NCI-H2107 treated with DMSO at 0.1 percent for 48 hours (cell line): ENCODE results near the gene KNSTRN.

Source experiments
- DNase-seq: peaks from one replicate; lab custom pipeline; 2025; ENCODE audit not compliant: unreplicated experiment; lab: John Stamatoyannopoulos, UW

The KNSTRN gene

DNA sequence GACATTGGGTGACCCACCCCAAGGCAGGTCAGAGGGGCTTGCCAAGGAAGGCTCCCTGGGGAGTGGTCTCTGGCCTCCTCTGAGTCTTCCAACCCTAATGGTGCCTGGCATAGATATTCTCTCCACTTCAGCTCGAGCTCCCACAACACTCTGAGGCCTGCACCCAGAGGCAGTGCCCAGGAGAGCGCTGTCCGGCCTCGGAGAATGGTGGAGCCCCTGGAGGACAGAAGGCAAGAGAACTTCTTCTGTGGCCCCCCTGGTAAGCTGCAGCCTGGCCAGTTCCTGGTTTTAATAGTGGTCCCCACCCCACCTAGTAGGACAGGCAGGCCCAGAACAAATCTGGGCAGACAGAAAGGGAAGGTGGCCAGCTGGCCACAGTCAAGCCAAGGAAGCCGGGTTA is 17.5 kb upstream of the KNSTRN start:
- no peak for DNase-seq

DNA sequence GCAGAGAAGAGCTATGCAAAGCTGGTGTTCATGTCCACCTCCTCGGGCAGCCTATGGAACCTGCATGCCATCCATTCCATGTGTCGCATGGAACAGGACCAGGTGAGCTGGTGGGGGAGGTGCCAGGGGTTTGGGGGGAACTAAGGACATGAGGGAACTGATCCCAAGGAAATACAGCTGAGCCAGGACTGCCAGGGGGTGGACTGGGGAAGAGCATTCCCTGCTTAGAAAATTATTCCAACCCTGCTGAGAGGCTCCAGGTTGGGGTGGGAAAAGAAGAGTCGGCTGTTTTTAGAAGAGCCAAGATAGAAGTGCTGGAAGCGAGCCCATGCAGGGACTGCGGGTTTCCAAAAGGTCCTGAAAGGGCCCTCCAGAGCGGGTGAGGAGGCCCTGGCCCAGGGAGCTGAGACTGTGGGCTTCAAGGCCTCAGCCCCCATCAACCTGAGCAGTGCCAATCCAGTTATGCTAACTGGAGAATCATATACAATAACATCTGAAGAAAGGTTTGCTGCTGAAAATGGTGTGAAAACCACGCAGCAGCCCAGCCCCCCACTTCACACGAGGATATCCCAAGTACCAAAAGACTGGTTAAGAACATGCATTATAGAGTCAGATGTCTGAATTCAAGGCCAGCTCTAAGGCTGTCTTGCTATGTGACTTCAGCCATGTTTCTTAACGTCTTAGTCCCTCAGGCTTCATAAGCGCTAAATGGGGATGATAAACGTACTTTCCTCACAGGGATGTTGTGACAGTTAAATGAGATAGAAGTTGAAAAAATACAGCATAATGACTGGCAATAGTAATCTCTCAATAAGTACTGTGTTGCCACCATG is 16.7 kb upstream of the KNSTRN start:
- no peak for DNase-seq

DNA sequence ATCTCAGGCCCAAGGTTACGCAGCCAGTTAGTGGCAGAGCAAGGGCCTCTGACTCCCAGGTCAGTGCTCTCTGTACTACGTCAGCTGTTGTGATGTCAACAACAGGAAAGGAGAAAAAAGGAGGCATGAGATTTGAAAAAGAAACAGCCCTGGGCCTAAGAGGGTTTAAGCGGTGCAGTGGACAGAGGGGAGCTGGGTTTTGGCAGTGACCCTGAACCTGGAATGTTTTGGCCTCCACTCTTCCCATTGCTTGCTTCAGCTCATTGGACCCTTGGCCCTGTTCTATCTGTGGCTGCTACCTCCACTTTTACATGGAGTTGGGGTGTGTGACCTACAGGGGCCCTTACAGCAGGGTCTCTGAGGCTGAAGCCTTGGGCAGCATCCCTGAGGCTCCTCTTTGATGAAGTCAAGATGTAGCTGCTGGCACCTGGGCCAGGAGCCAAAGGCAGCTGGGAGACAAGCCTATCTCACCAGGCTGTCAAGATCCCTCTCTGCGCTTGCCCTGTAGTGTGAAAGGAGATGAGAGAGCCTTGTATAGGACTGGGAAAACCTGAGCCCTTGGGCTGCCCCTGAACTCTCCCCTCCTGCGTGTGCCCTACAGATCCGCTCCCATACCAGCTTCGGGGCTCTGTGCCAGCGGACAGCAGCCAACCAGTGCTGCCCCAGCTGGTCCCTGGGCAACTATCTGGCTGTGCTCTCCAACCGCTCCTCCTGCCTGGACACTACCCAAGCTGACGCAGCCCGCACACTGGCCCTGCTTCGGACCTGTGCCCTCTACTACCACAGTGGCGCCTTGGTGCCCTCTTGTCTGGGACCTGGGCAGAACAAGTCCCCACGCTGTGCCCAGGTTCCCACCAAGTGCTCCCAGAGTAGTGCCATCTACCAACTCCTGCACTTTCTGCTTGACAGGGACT is 15.8 kb upstream of the KNSTRN start:
- DNase-seq, result no peak

DNA sequence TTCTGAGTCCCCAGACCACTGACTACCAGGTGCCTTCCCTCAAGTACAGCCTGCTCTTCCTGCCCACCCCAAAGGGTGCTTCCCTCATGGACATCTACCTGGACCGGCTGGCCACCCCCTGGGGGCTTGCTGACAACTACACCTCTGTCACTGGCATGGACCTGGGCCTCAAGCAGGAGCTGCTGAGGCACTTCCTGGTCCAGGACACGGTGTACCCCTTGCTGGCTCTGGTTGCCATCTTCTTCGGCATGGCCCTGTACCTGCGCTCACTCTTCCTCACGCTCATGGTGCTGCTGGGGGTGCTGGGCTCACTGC is 15.2 kb upstream of the KNSTRN start:
- no peak for DNase-seq

DNA sequence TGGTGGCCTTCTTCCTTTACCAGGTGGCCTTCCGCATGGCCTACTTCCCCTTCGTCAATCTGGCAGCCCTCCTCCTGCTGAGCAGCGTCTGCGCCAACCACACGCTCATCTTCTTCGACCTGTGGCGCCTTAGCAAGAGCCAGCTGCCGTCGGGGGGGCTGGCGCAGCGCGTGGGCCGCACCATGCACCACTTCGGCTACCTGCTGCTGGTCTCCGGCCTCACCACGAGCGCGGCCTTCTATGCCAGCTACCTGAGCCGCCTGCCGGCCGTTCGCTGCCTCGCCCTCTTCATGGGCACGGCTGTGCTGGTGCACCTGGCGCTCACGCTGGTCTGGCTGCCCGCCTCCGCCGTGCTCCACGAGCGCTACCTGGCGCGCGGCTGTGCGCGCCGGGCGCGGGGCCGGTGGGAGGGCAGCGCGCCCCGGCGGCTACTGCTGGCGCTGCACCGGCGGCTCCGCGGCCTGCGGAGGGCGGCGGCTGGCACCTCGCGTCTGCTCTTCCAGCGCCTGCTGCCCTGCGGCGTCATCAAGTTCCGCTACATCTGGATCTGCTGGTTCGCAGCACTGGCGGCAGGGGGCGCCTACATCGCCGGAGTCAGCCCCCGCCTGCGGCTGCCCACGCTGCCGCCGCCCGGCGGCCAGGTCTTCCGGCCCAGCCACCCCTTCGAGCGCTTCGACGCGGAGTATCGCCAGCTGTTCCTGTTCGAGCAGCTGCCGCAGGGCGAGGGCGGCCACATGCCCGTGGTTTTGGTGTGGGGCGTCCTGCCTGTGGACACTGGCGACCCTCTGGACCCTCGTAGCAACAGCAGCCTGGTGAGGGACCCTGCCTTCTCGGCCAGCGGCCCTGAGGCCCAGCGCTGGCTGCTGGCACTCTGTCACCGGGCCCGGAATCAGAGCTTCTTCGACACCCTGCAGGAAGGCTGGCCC is 14.6 kb upstream of the KNSTRN start:
- DNase-seq, result peak; percentile 70

DNA sequence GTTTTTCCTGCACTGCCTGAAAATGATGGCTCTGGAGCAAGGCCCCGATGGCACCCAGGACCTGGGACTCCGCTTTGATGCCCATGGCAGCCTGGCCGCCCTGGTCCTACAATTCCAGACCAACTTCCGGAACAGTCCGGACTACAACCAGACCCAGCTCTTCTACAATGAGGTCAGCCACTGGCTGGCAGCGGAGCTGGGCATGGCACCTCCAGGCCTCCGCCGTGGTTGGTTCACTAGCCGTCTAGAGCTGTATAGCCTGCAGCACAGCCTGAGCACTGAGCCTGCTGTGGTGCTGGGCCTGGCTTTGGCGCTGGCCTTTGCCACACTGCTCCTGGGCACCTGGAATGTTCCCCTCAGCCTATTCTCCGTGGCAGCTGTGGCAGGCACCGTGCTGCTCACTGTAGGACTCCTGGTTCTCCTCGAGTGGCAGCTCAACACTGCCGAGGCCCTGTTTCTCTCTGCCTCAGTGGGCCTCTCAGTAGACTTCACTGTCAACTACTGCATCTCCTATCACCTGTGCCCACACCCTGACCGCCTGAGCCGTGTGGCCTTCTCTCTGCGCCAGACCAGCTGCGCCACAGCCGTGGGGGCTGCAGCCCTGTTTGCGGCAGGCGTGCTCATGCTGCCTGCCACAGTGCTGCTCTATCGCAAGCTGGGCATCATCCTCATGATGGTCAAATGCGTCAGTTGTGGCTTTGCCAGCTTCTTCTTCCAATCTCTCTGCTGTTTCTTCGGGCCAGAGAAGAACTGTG is 13.6 kb upstream of the KNSTRN start:
- no peak for DNase-seq

DNA sequence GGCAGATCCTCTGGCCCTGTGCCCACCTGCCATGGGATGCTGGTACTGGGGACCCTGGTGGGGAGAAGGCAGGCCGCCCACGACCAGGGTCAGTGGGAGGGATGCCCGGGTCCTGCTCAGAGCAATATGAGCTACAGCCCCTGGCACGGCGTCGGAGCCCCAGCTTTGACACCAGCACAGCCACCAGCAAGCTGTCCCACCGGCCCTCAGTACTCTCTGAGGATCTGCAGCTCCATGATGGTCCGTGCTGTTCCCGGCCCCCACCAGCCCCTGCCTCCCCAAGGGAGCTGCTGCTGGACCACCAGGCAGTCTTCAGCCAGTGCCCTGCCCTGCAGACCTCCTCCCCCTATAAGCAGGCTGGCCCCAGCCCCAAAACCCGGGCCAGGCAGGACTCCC is 13.0 kb upstream of the KNSTRN start:
- no peak for DNase-seq

DNA sequence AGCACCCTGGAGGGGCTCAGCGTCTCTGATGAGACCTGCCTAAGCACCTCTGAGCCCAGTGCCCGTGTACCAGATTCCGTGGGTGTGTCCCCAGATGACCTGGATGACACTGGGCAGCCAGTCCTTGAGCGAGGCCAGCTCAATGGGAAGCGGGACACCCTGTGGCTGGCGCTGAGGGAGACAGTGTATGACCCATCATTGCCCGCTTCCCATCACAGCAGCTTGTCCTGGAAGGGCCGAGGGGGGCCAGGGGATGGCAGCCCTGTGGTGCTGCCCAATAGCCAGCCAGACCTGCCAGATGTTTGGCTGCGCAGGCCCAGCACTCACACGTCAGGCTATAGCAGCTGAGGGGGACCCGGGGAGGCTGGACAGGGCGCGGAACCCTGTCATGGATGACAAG is 12.6 kb upstream of the KNSTRN start:
- DNase-seq, result no peak

DNA sequence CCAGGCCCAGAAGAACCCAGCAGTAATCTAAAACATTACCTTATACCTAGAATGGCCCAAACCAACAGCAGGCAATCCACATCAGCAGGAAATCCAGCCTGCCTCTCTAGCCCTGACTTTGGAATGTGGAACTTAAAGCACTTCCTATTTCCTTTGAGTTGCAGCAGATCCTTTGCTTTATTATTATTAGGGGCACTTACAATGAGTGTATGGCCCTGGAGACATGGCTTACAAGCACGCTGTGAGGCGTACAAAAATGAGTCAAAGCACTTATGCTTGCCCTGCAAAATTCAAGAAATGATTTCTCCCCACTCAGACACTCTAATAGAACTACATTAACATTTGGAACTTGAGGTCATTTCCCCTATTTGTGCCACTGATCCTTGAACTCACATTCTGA is 9.5 kb upstream of the KNSTRN start:
- no peak for DNase-seq

DNA sequence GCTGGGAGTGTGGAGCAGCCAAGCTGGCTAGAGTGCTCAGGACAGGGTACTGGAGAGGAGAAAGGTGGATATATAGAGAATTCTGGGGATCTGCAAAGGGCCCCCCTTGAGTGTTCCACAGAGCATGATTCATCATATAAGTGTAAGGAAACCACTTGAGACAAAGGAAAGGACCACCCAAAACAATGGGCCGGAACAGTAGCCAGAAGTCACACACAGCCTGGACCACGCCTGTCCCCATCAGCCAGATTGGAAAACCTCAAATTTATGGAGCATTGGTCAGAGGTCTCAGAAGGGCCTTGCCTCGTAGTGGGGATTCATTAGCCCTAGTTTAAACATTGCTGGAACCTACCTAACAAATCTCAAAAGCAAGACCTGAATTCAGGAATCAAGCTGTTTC is 4.9 kb upstream of the KNSTRN start:
- DNase-seq, result no peak

DNA sequence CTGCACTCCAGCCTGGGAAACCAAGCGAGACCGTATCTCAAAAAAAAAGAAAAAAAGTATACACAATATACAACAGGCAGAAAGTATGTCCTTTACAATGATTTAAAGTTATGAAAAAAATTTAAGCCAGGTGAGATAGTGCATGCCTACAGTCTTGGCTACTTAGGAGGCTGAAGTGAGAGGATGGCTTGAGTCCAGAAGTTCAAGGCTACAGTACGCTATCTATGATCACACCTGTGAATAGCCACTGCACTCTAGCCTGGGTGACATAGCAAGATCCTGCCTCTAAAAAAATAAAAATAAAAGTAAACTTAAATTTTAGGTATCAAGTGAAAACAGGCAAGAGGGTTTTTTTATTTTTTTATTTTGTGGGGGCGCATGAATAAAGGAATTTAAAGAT is 3.1 kb upstream of the KNSTRN start:
- DNase-seq, result no peak

DNA sequence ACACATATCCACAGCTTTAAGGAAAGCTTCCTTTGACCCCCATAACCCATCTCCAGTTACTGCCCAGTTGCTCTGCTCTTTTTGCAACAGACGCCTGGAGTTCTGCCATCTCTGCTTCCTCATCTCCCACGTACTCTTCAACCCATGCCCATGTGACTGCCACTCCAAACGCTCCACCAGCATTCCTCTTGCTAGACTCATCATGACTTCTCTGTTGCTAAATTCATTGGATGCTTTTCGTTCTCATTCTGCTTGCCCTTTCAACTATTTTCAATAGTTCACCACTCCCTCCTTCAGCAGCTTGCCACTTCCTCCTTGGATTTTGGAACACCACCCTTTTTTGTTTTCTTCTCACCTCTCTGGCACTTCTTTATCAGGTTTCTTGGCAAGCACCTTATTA is 2.7 kb upstream of the KNSTRN start:
- no peak for DNase-seq

DNA sequence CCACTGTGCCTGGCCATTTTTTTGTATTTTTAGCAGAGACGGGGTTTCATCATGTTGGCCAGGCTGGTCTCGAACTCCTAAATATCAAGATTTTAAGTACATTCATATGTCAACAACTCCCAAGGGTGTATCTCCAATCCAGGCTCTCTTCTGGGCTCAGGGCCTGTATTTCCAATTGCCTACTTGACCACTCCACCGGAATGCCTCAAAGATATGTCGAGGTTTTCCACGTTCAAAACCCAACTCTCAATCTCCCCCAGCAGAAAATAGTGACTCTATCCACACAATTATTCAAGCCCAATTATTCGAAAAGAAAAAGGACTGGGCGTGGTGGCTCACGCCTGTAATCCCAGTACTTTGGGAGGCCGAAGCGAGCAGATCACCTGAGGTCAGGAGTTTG is 1.9 kb upstream of the KNSTRN start:
- DNase-seq, result no peak

DNA sequence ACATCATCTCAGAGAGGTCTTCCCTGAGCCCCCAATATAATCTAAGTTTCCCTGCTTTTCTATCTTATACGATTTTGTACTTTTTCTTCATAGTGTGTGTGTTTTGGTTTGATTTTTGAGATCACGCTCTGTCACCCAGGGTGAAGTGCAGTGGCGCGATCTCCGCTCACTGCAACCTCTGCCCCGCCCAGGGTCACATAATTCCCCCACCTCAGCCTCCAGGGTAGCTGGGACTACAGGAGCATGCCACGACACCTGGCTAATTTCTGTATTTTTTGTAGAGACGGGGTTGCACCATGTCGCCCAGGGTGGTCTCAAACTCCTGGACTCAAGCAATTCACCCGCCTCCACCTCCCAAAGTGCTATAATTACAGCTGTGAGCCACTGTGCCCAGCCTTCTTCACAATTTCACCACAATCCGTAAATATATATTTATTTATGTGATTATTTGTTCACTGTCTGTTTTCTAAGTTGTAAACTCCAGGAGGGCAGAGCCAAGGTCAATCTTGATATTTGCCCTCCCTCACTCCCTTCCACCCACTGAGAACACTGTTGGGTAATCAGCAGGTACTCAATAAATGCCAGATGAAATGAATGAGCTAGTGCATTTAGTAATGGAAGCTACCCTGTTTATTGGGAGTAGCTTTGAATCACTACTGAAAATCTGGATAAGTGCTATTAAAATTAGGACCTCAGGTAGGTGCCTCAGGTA is 547 bp upstream of the KNSTRN start:
- DNase-seq, result no peak

DNA sequence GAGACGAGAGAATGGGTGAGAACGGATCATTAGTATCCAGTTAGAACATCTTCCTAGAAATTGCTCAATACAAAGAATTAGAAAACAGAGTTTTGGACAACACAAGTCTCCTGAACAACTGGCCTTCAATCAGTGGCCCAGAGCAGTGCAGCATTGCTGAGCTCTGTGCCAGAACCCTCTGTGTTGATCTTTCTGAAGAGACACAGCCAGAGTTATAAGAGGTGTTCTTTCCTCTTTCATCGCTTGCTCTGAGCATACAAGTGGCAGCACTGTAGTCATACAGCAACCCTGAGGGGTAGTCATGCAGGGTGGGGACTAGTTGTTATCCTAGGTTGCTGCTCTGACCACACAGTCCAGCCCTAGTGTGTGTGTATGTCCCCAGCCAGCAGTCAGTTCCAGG is 4.0 kb downstream of the KNSTRN start:
- DNase-seq, result no peak

DNA sequence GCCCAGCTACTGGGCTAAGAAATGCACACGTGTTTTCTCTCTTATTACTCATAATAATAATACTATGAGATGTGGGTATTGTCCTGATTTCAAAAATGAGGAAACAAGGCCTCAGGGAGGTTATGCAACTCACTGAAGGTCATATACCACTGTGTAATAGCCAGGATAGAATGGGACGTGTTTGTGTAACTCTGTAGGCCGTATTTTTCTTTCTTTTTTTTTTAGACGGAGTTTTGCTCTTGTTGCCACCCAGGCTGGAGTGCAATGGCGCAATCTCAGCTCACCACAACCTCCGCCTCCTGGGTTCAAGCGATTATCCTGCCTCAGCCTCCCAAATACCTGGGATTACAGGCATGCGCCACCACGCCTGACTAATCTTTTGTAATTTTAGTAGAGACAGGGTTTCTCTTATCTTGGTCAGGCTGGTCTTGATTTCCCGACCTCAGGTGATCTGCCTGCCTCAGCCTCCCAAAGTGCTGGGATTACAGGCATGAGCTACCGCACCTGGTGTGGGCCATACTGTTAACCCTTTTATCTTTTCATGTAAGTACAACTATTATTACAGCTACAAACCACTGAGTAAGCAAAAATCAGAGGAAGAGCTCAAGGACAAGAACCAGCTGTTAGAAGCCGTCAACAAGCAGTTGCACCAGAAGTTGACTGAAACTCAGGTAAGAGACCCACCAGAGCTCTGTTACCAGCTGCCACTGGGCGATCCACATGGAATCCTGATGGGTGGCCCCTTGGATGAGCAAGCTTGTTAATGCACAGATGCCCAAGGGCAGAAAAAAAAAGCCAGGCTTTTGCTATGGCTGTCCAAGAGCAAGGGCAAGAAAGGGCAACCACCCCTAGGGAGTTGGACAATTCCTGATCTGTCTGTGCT is 6.7 kb downstream of the KNSTRN start:
- DNase-seq, result no peak

DNA sequence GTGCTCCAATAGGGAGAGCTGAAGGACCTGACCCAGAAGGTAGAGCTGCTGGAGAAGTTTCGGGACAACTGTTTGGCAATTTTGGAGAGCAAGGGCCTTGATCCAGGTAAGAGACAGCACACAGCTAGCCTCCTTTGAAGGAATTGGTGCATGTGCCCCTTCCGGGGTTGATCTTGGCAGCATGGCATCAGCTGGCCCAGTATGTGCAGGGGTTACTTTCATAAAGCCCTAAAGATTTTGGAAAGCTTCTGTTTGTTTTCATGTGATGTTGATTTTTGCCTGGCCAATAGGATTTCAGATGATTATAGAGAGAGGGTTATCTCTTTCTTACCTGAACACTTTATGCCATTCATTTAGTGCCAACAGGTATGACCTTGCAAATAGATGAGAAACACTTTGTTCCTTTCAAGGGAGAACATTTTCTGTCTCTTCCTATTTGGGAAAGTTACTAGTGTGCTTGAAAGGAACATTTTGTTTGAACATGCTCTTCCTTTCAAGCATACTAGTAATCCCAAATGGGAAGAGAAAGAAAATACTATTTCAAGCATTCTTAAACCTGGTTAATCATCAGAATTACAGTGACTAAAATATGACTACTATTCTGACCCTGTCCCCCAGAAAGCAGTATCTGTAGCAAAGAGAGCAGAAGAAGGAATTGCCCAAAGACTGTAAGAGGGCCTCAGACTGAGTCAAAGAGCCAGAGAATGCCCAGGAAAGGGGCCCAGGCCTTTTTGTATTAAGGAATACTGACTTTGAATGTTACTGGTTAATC is 7.5 kb downstream of the KNSTRN start:
- DNase-seq, result no peak
